22Rv1 (cell line): Measurements from ENCODE around the gene KANSL2.

ENCODE experiments used
- CTCF ChIP-seq: fragments of 450-650 bp; IDR thresholded peaks from 2 replicates; pipeline ENCODE4 v1.5.1; 2017; ENCODE audit warnings: mild to moderate bottlenecking
- ZFX ChIP-seq: fragments of 450-650 bp; IDR thresholded peaks from 2 replicates; pipeline ENCODE4 v1.6.1; 2017; ENCODE audit warnings: antibody characterized with exemption, borderline replicate concordance

- no peak for TF ChIP-seq CTCF
- no peak for TF ChIP-seq ZFX
These were observed 13.8 kb upstream of the KANSL2 start for GRCh38 chr12:48695859-48696258.
